Panc1 (cell line): ENCODE results near the gene SIRPA.

Experiments
- POLR2AphosphoS5 ChIP-seq: IDR thresholded peaks from 2 replicates; pipeline ENCODE4 v1.6.1; 2012; ENCODE audit warnings: mild to moderate bottlenecking, low read depth, low read length, moderate library complexity
- TF ChIP-seq, protein P1 (sequence below): fragments of 450-650 bp; IDR thresholded peaks from 2 replicates; pipeline ENCODE4 v1.5.1; 2017; ENCODE audit warnings: mild to moderate bottlenecking

DNA sequence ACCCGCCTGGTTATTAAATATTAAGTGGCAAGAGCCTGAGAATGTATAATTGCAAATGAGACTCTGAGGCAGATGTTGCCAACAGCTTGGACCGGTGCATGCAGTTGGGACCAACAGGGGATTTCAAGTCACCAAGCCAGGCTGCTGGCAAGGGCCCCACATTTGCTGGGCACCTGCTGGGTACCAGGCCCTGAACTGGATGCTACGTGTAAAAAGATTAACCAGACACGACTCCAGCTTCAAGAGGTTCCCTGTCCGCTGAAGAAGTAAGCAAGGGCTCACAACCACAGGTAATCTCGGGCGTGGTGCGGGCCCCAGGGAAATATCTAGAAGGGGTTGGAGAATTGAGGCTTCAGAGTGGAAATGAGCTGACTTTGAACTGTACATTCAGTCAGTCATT lies 13.2 kb upstream of the SIRPA start:
- no peak for TF ChIP-seq POLR2AphosphoS5
- TF ChIP-seq, protein P1, sequence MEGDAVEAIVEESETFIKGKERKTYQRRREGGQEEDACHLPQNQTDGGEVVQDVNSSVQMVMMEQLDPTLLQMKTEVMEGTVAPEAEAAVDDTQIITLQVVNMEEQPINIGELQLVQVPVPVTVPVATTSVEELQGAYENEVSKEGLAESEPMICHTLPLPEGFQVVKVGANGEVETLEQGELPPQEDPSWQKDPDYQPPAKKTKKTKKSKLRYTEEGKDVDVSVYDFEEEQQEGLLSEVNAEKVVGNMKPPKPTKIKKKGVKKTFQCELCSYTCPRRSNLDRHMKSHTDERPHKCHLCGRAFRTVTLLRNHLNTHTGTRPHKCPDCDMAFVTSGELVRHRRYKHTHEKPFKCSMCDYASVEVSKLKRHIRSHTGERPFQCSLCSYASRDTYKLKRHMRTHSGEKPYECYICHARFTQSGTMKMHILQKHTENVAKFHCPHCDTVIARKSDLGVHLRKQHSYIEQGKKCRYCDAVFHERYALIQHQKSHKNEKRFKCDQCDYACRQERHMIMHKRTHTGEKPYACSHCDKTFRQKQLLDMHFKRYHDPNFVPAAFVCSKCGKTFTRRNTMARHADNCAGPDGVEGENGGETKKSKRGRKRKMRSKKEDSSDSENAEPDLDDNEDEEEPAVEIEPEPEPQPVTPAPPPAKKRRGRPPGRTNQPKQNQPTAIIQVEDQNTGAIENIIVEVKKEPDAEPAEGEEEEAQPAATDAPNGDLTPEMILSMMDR: no peak
